HFFc6 (cell line): ENCODE data around the gene EIF4G1. TPM values are rescaled to one million over a fixed set of nuclear protein-coding genes. Genes with fewer than 3 reads are reported as not detected.
A peak's percentile ranks its signal among the peaks of the same experiment; 100 is the strongest.

ENCODE experiments used
- DNase-seq: peaks from one replicate; pipeline ENCODE4 v3.0.0-alpha.2; 2018
- H3K27ac Mint-ChIP-seq: 2 replicates; pipeline ENCODE4 v1.8.0; 2020; ENCODE audit warnings: mild to moderate bottlenecking, mixed read lengths
- H3K27me3 Mint-ChIP-seq: 2 replicates; pipeline ENCODE4 v1.8.0; 2021; ENCODE audit warnings: mild to moderate bottlenecking, moderate library complexity, mixed read lengths; ENCODE audit not compliant: insufficient read depth
- H3K36me3 Mint-ChIP-seq: 2 replicates; pipeline ENCODE4 v1.8.0; 2021; ENCODE audit warnings: low read depth, mixed read lengths
- H3K4me1 Mint-ChIP-seq: 2 replicates; pipeline ENCODE4 v1.8.0; 2020; ENCODE audit warnings: low read depth, mixed read lengths
- H3K4me3 Mint-ChIP-seq: 2 replicates; pipeline ENCODE4 v1.8.0; 2020; ENCODE audit warnings: mild to moderate bottlenecking, moderate library complexity, mixed read lengths
- H3K9me3 Mint-ChIP-seq: 2 replicates; pipeline ENCODE4 v1.8.0; 2020; ENCODE audit warnings: mild to moderate bottlenecking, mixed read lengths
- total RNA-seq, 6 experiments: library from RNA; stranded (reverse); fragmentation: NEBNext Ultra II Directional; extraction: Animal tissue kit (Norgen Biotek cat#: 25700); gene quantifications; 2 replicates in 1 of 6; 3 replicates in 5 of 6; pipeline ENCODE4 v1.2.3, GENCODE V29; 2021
- TF ChIP-seq, protein P1 (sequence below): fragments of 200-600 bp; sonication (generic); IDR thresholded peaks from 2 replicates; pipeline ENCODE4 v1.5.0; 2021; ENCODE audit warnings: antibody characterized with exemption, mild to moderate bottlenecking

Gene EIF4G1
- total RNA-seq, 6 experiments from 2014 or later: 522 to 605 (median 559) TPM

DNA sequence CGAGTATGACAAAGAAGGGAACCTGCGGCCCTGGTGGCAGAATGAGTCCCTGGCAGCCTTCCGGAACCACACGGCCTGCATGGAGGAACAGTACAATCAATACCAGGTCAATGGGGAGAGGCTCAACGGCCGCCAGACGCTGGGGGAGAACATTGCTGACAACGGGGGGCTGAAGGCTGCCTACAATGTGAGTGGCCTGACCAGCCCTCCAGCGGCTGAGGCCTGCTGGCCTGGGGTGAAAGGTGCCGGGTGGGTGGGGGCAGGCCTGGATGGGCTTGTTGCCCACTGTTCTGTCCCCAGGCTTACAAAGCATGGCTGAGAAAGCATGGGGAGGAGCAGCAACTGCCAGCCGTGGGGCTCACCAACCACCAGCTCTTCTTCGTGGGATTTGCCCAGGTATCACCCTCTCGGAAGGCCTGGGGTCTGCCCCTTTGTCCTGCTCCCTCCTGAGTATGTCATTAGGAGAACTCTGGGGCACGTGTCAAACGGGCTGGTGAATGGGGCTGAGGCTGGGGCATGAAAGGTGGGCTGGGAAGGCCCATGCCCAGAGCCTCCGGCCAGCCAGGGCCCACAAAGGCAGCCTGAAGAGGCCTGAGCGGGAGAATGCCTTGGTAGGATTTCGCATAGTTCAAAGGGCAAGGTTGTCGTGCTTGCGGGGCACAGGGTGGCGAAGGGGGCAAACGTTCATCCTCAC is 23.2 kb upstream of the EIF4G1 start:
- Mint-ChIP-seq H3K9me3 (no peaks in the 10 kb centered on the region), H3K36me3 (no peaks in the 10 kb centered on the region), H3K27me3 (peaks cover 28% of the 10 kb centered on the region), H3K27ac (no peak overlapping the region), H3K4me1 (no peaks in the 10 kb centered on the region), H3K4me3 (no peak overlapping the region)
- DNase-seq: no peak
- TF ChIP-seq, protein P1, sequence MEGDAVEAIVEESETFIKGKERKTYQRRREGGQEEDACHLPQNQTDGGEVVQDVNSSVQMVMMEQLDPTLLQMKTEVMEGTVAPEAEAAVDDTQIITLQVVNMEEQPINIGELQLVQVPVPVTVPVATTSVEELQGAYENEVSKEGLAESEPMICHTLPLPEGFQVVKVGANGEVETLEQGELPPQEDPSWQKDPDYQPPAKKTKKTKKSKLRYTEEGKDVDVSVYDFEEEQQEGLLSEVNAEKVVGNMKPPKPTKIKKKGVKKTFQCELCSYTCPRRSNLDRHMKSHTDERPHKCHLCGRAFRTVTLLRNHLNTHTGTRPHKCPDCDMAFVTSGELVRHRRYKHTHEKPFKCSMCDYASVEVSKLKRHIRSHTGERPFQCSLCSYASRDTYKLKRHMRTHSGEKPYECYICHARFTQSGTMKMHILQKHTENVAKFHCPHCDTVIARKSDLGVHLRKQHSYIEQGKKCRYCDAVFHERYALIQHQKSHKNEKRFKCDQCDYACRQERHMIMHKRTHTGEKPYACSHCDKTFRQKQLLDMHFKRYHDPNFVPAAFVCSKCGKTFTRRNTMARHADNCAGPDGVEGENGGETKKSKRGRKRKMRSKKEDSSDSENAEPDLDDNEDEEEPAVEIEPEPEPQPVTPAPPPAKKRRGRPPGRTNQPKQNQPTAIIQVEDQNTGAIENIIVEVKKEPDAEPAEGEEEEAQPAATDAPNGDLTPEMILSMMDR: no peak

DNA sequence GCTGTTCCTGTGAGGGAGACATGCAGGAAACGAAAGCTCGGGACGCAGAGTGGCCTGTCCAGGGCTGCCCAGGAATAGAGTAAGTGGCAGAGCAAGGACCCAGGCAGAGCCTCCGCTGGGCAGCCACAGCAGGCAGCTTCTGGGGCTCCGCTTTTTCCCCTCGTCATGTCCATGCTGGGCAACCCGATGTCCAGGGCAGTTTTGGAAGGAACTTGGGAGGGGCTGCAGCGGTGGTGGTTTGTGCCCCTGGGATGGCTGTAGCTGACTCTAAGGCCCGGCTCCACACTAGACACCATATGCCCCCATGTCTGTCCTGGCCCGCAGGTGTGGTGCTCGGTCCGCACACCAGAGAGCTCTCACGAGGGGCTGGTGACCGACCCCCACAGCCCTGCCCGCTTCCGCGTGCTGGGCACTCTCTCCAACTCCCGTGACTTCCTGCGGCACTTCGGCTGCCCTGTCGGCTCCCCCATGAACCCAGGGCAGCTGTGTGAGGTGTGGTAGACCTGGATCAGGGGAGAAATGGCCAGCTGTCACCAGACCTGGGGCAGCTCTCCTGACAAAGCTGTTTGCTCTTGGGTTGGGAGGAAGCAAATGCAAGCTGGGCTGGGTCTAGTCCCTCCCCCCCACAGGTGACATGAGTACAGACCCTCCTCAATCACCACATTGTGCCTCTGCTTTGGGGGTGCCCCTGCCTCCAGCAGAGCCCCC is 22.5 kb upstream of the EIF4G1 start:
- TF ChIP-seq, protein P1: no peak
- Mint-ChIP-seq H3K36me3 (no peaks in the 10 kb centered on the region), H3K27me3 (peaks cover 21% of the 10 kb centered on the region), H3K4me3 (no peak overlapping the region), H3K9me3 (no peaks in the 10 kb centered on the region), H3K27ac (no peak overlapping the region), H3K4me1 (no peaks in the 10 kb centered on the region)
- no peak for DNase-seq

DNA sequence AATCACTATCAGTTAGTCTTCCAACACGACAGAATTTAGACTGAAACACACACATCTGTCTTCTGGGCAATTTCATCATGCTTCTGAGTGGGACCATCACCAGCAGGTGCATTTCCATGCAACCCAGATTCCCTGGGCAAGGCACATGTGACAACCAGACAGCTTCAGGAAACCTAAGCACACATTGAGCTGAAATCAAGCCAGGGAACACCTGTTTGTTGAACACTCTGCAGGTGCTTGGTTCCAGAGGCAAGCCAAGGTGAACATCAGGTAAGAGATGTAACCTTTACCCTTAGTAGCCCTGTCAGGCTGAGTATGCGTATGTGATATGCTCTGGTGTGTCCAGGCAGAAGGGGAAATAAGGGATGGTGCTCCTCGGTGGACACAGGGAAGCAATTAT is 18.6 kb upstream of the EIF4G1 start:
- Mint-ChIP-seq H3K9me3 (no peaks in the 10 kb centered on the region), H3K4me1 (peaks cover 15% of the 10 kb centered on the region), H3K27ac (no peak overlapping the region), H3K27me3 (peaks cover 15% of the 10 kb centered on the region), H3K4me3 (no peak overlapping the region), H3K36me3 (peaks cover 14% of the 10 kb centered on the region)
- TF ChIP-seq, protein P1: no peak
- no peak for DNase-seq

DNA sequence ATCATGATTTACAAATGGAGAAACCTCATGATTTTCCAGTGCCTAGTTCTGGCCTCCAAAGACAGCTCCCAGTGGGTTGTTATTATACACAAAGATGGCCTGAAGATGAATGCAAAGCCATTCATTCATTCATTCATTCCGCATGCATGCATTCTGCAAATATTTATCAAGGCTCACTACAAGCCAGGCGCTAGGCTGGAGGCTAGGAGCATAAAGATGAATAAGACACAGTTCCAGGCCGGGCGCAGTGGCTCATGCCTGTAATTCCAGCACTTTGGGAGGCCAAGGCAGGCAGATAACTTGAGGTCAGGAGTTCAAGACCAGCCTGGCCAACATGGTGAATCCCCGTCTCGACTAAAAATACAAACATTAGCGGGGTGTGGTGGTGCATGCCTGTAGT is 17.8 kb upstream of the EIF4G1 start:
- DNase-seq: no peak
- H3K4me1 Mint-ChIP-seq: peaks cover 20% of the 10 kb centered on the region
- TF ChIP-seq, protein P1: no peak
- no peak overlapping the region for H3K4me3 Mint-ChIP-seq
- peaks cover 19% of the 10 kb centered on the region for H3K36me3 Mint-ChIP-seq
- H3K27me3 Mint-ChIP-seq: peaks cover 15% of the 10 kb centered on the region
- H3K27ac Mint-ChIP-seq: no peak overlapping the region
- no peaks in the 10 kb centered on the region for H3K9me3 Mint-ChIP-seq

DNA sequence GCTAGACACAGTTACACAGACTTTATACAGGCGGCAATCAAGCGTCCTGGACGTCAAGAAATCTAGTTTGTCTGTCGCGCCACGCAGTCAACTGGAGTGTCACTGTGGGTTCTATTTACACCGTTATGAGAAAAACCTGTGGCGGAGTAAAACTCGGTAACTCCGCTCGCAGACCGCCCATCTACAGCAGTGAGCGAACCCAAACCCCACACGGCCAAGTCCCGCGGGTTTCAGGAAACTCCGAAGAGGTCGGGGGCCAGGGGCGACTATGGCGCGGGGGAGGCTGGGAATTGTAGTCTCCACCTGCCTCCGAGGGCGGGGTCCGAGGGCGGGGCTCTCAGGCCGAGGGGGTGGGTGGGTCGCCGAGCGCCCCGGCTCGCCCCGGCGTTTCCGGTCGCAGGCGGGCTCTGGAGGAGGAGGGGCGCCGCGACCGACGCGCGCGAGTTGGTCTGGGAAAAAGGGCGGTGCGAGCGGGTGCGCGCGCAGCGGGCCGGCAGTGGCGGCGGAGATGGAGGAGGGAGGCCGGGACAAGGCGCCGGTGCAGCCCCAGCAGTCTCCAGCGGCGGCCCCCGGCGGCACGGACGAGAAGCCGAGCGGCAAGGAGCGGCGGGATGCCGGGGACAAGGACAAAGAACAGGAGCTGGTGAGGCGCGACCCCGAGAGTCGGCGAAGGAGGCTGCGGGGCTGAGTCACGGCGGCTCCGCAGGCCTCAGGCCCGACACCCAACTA is 15.5 kb upstream of the EIF4G1 start, which contains the start of gene PSMD2:
Gene PSMD2, plus strand, starts transcription at position 483 of the 729 bp plus-strand sequence. Its CDS starts 26 bp downstream, at position 509.
- TF ChIP-seq, protein P1: no peak
- peak within 1 kb of the TSS; percentile 93 for H3K4me3 Mint-ChIP-seq
- H3K27me3 Mint-ChIP-seq: peaks cover 7% of the 10 kb centered on the region
- H3K36me3 Mint-ChIP-seq: peaks cover 28% of the 10 kb centered on the region
- peak within 1 kb of the TSS; percentile 83 for H3K27ac Mint-ChIP-seq
- H3K4me1 Mint-ChIP-seq: peaks cover 40% of the 10 kb centered on the region
- no peaks in the 10 kb centered on the region for H3K9me3 Mint-ChIP-seq
- peak; percentile 94 for DNase-seq
